GM23338 (cell line): ENCODE data around the gene CTNS. TPM values are rescaled to one million over a fixed set of nuclear protein-coding genes. Genes with fewer than 3 reads are reported as not detected.

ENCODE experiments used
- ATAC-seq: fragments of 200-7000 bp; cut with Tn5 transposase; 3 replicates; pipeline ENCODE4 v1.9.1; 2020
- DNase-seq: peaks from one replicate; pipeline ENCODE4 v3.0.0-alpha.2; 2015; ENCODE audit warnings: low spot score
- H2AFZ ChIP-seq: fragments of 200-600 bp; sonication (generic); 2 replicates; pipeline ENCODE4 v1.8.0; 2016; ENCODE audit warnings: antibody characterized with exemption, mild to moderate bottlenecking, moderate library complexity
- H3F3A ChIP-seq: fragments of 200-600 bp; sonication (generic); replicated peaks from 2 replicates; pipeline ENCODE4 v1.8.0; 2017; ENCODE audit warnings: antibody characterized with exemption, mixed run types, low read depth
- H3K27ac ChIP-seq: fragments of 200-600 bp; sonication (generic); 2 replicates; pipeline ENCODE4 v1.6.1; 2016; ENCODE audit warnings: low read depth
- H3K27me3 ChIP-seq: fragments of 200-600 bp; sonication (generic); 2 replicates; pipeline ENCODE4 v1.8.0; 2016; ENCODE audit warnings: mild to moderate bottlenecking, mixed run types, moderate library complexity; ENCODE audit not compliant: insufficient read depth
- H3K36me3 ChIP-seq: fragments of 200-600 bp; sonication (generic); 2 replicates; pipeline ENCODE4 v1.8.0; 2016; ENCODE audit warnings: mild to moderate bottlenecking; ENCODE audit not compliant: insufficient read depth
- H3K4me1 ChIP-seq: fragments of 200-600 bp; sonication (generic); 2 replicates; pipeline ENCODE4 v1.8.0; 2016; ENCODE audit warnings: mild to moderate bottlenecking, moderate library complexity; ENCODE audit not compliant: insufficient read depth
- H3K4me2 ChIP-seq: fragments of 200-600 bp; sonication (generic); 2 replicates; pipeline ENCODE4 v1.7.1; 2017; ENCODE audit warnings: mixed run types
- H3K4me3 ChIP-seq: fragments of 200-600 bp; sonication (generic); 2 replicates; pipeline ENCODE4 v1.6.1; 2016; ENCODE audit warnings: mixed run types
- H3K79me2 ChIP-seq: fragments of 200-600 bp; sonication (generic); replicated peaks from 2 replicates; pipeline ENCODE4 v1.8.0; 2017; ENCODE audit warnings: mild to moderate bottlenecking; ENCODE audit not compliant: insufficient read depth
- H3K9me2 ChIP-seq: fragments of 200-600 bp; sonication (generic); 2 replicates; pipeline ENCODE4 v1.8.0; 2017; ENCODE audit not compliant: insufficient read depth
- H4K20me1 ChIP-seq: fragments of 200-600 bp; sonication (generic); replicated peaks from 2 replicates; pipeline ENCODE4 v1.8.0; 2017; ENCODE audit warnings: mild to moderate bottlenecking; ENCODE audit not compliant: insufficient read depth
- H3K27ac Mint-ChIP-seq: 2 replicates; pipeline ENCODE4 v1.8.0; 2020; ENCODE audit warnings: inconsistent platforms, mild to moderate bottlenecking, moderate library complexity, mixed read lengths
- H3K27me3 Mint-ChIP-seq: 3 replicates; pipeline ENCODE4 v1.8.0; 2022; ENCODE audit warnings: low read depth, mild to moderate bottlenecking, moderate library complexity, mixed read lengths, inconsistent platforms; ENCODE audit not compliant: insufficient read depth, poor library complexity
- H3K36me3 Mint-ChIP-seq: 3 replicates; pipeline ENCODE4 v1.8.0; 2021; ENCODE audit warnings: low read depth, mild to moderate bottlenecking, inconsistent platforms, moderate library complexity, mixed read lengths
- H3K4me1 Mint-ChIP-seq: 3 replicates; pipeline ENCODE4 v1.8.0; 2020; ENCODE audit warnings: mild to moderate bottlenecking, inconsistent platforms, mixed read lengths
- H3K4me3 Mint-ChIP-seq: 3 replicates; pipeline ENCODE4 v1.8.0; 2021; ENCODE audit warnings: moderate library complexity, mild to moderate bottlenecking, inconsistent platforms, mixed read lengths
- H3K9me3 Mint-ChIP-seq: 3 replicates; pipeline ENCODE4 v1.8.0; 2020; ENCODE audit warnings: moderate library complexity, mild to moderate bottlenecking, inconsistent platforms, mixed read lengths
- EZH2 ChIP-seq: fragments of 200-600 bp; sonication (generic); IDR thresholded peaks from one replicate; pipeline ENCODE4 v1.8.0; 2017; ENCODE audit warnings: antibody characterized with exemption, mild to moderate bottlenecking, low read depth; ENCODE audit not compliant: unreplicated experiment
- JUNB ChIP-seq: IDR thresholded peaks from one replicate; pipeline ENCODE4 v1.6.1; 2016; ENCODE audit warnings: antibody characterized with exemption; ENCODE audit not compliant: unreplicated experiment
- NANOG ChIP-seq: IDR thresholded peaks from 2 replicates; pipeline ENCODE4 v1.6.1; 2016; ENCODE audit warnings: antibody characterized with exemption, borderline replicate concordance
- POLR2AphosphoS5 ChIP-seq: IDR thresholded peaks from 2 replicates; pipeline ENCODE4 v1.6.1; 2016; ENCODE audit warnings: antibody characterized with exemption, low read depth
- ZNF114 ChIP-seq: fragments of 250-450 bp; sonication (Bioruptor Pico); IDR thresholded peaks from 2 replicates; pipeline ENCODE4 v1.5.0; 2020; ENCODE audit warnings: mild to moderate bottlenecking, moderate library complexity
- ZNF331 ChIP-seq: fragments of 250-450 bp; sonication (Bioruptor Pico); IDR thresholded peaks from 2 replicates; pipeline ENCODE4 v1.5.0; 2020; ENCODE audit warnings: low read depth, mild to moderate bottlenecking, moderate library complexity
- polyA plus RNA-seq: library from polyadenylated mRNA; unstranded; fragments of >200 nt; fragmentation: Nextera tagmentation; extraction: Ambion mirVana; gene quantifications from 2 replicates; pipeline ENCODE4 v1.2.1, GENCODE V29; 2016
- total RNA-seq: library from RNA; depleted of rRNA; stranded (reverse); fragments of >200 nt; shearing (Covaris generic); gene quantifications from 2 replicates; pipeline ENCODE4 v1.2.3, GENCODE V29; 2014
- TF ChIP-seq, protein P1 (sequence below), 2 experiments: fragments of 200-600 bp in 1 of 2; sonication (generic) in 1 of 2; conservative IDR thresholded peaks; 2 replicates each; pipeline versions ENCODE4 v1.5.1 to v1.6.1; 2016 to 2017; ENCODE audit warnings: antibody characterized with exemption in 2 of 2, low read depth in 2 of 2, mild to moderate bottlenecking in 2 of 2, moderate library complexity in 1 of 2
- TF ChIP-seq, protein P2 (sequence below): fragments of 250-450 bp; sonication (Bioruptor Pico); IDR thresholded peaks from 2 replicates; pipeline ENCODE4 v1.5.0; 2020; ENCODE audit warnings: mild to moderate bottlenecking, moderate library complexity

CTNS gene
- total and polyA plus RNA-seq, 2 experiments from 2014 or later = 5.9 to 21.8 TPM

DNA sequence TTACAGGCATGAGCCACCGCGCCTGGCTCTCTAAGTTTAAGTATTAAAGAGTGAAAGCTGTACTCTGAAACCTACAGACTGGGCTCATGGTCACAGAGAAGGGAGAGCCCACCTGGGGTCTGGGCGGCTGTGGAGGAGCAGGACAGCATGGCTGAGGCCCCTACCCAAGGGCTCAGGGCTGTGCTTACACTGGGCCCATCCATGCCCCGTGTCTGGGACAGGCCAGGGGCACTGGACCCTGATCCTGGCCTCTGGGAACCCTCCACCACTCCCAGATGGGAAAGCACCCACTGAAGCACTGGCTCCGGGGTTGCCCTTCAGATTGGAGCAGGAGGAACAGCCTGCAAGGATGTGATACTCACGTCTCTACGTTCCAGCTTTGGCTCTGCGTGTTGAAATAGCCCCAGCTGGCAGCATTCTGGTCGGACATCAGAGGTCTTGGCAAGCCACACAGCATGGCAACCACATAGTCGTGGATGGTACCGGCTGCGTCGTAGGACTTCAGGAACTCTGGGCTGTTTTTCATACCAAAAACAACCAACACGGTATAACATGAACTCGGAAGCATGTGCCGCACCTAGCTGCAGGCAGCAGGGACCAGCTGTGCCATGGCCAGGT, 13.5 kb upstream of the CTNS start:
- Histone ChIP-seq H3K4me1 (no peaks in the 10 kb centered on the region), H3K36me3 (0 out of 2 replicates have a peak, but pooled peaks cover 23% of the 10 kb centered on the region), H2AFZ (no peak overlapping the region), H3K27me3 (no peaks in the 10 kb centered on the region), H3K27ac (no peak overlapping the region), H4K20me1 (peaks cover 5% of the 10 kb centered on the region), H3K9me2 (no peaks in the 10 kb centered on the region), H3F3A (no peaks in the 10 kb centered on the region), H3K79me2 (0 out of 2 replicates have a peak, but pooled peaks cover 6% of the 10 kb centered on the region), H3K4me3 (no peak overlapping the region), H3K4me2 (no peak overlapping the region)
- Mint-ChIP-seq H3K27me3 (no peaks in the 10 kb centered on the region), H3K4me1 (no peaks in the 10 kb centered on the region), H3K9me3 (no peaks in the 10 kb centered on the region), H3K27ac (no peak overlapping the region), H3K36me3 (peaks cover 73% of the 10 kb centered on the region), H3K4me3 (no peak overlapping the region)
- TF ChIP-seq, protein P1, sequence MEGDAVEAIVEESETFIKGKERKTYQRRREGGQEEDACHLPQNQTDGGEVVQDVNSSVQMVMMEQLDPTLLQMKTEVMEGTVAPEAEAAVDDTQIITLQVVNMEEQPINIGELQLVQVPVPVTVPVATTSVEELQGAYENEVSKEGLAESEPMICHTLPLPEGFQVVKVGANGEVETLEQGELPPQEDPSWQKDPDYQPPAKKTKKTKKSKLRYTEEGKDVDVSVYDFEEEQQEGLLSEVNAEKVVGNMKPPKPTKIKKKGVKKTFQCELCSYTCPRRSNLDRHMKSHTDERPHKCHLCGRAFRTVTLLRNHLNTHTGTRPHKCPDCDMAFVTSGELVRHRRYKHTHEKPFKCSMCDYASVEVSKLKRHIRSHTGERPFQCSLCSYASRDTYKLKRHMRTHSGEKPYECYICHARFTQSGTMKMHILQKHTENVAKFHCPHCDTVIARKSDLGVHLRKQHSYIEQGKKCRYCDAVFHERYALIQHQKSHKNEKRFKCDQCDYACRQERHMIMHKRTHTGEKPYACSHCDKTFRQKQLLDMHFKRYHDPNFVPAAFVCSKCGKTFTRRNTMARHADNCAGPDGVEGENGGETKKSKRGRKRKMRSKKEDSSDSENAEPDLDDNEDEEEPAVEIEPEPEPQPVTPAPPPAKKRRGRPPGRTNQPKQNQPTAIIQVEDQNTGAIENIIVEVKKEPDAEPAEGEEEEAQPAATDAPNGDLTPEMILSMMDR (conservative IDR thresholded peaks at IDR 0.05; ENCODE audit: low read depth in 2 of 2) = no peak
- no peak for TF ChIP-seq ZNF331 (CRISPR knock-in tag)
- no peak for TF ChIP-seq JUNB
- TF ChIP-seq EZH2 = no peak
- no peak for TF ChIP-seq POLR2AphosphoS5
- TF ChIP-seq NANOG = no peak
- TF ChIP-seq, protein P2, sequence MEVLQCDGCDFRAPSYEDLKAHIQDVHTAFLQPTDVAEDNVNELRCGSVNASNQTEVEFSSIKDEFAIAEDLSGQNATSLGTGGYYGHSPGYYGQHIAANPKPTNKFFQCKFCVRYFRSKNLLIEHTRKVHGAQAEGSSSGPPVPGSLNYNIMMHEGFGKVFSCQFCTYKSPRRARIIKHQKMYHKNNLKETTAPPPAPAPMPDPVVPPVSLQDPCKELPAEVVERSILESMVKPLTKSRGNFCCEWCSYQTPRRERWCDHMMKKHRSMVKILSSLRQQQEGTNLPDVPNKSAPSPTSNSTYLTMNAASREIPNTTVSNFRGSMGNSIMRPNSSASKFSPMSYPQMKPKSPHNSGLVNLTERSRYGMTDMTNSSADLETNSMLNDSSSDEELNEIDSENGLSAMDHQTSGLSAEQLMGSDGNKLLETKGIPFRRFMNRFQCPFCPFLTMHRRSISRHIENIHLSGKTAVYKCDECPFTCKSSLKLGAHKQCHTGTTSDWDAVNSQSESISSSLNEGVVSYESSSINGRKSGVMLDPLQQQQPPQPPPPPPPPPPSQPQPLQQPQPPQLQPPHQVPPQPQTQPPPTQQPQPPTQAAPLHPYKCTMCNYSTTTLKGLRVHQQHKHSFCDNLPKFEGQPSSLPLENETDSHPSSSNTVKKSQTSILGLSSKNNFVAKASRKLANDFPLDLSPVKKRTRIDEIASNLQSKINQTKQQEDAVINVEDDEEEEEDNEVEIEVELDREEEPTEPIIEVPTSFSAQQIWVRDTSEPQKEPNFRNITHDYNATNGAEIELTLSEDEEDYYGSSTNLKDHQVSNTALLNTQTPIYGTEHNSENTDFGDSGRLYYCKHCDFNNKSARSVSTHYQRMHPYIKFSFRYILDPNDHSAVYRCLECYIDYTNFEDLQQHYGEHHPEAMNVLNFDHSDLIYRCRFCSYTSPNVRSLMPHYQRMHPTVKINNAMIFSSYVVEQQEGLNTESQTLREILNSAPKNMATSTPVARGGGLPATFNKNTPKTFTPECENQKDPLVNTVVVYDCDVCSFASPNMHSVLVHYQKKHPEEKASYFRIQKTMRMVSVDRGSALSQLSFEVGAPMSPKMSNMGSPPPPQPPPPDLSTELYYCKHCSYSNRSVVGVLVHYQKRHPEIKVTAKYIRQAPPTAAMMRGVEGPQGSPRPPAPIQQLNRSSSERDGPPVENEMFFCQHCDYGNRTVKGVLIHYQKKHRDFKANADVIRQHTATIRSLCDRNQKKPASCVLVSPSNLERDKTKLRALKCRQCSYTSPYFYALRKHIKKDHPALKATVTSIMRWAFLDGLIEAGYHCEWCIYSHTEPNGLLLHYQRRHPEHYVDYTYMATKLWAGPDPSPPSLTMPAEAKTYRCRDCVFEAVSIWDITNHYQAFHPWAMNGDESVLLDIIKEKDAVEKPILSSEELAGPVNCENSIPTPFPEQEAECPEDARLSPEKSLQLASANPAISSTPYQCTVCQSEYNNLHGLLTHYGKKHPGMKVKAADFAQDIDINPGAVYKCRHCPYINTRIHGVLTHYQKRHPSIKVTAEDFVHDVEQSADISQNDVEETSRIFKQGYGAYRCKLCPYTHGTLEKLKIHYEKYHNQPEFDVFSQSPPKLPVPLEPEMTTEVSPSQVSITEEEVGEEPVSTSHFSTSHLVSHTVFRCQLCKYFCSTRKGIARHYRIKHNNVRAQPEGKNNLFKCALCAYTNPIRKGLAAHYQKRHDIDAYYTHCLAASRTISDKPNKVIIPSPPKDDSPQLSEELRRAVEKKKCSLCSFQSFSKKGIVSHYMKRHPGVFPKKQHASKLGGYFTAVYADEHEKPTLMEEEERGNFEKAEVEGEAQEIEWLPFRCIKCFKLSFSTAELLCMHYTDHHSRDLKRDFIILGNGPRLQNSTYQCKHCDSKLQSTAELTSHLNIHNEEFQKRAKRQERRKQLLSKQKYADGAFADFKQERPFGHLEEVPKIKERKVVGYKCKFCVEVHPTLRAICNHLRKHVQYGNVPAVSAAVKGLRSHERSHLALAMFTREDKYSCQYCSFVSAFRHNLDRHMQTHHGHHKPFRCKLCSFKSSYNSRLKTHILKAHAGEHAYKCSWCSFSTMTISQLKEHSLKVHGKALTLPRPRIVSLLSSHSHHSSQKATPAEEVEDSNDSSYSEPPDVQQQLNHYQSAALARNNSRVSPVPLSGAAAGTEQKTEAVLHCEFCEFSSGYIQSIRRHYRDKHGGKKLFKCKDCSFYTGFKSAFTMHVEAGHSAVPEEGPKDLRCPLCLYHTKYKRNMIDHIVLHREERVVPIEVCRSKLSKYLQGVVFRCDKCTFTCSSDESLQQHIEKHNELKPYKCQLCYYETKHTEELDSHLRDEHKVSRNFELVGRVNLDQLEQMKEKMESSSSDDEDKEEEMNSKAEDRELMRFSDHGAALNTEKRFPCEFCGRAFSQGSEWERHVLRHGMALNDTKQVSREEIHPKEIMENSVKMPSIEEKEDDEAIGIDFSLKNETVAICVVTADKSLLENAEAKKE = no peak
- TF ChIP-seq ZNF114 (CRISPR knock-in tag) = no peak
- DNase-seq = no peak
- no peak for ATAC-seq
